HUES48 (cell line): ENCODE data around the gene YPEL5.
"Not testable (repeated sequence)": the region's sequence is repeated elsewhere in the genome, so short reads cannot be mapped to it uniquely, and the experiment has no call there.

Experiments
- H3K27ac ChIP-seq: one replicate; pipeline ENCODE4 v1.7.0; 2013; ENCODE audit warnings: low read depth, low read length, inconsistent platforms
- H3K27me3 ChIP-seq: 2 replicates; pipeline ENCODE4 v1.6.1; 2013; ENCODE audit warnings: mild to moderate bottlenecking, low read length; ENCODE audit not compliant: control insufficient read depth, insufficient read depth
- H3K36me3 ChIP-seq: 2 replicates; pipeline ENCODE4 v1.6.1; 2013; ENCODE audit warnings: low read length; ENCODE audit not compliant: control insufficient read depth, insufficient read depth
- H3K4me1 ChIP-seq: 2 replicates; pipeline ENCODE4 v1.6.1; 2013; ENCODE audit warnings: mild to moderate bottlenecking, low read length; ENCODE audit not compliant: control insufficient read depth, insufficient read depth
- H3K4me3 ChIP-seq: 2 replicates; pipeline ENCODE4 v1.5.1; 2013; ENCODE audit warnings: mild to moderate bottlenecking, low read depth, low read length
- H3K9ac ChIP-seq: 2 replicates; pipeline ENCODE4 v1.6.1; 2013; ENCODE audit warnings: mild to moderate bottlenecking, low read depth, low read length, moderate library complexity
- H3K9me3 ChIP-seq: 2 replicates; pipeline ENCODE4 v1.6.1; 2013; ENCODE audit warnings: low read length; ENCODE audit not compliant: control insufficient read depth, insufficient read depth

The YPEL5 gene

DNA sequence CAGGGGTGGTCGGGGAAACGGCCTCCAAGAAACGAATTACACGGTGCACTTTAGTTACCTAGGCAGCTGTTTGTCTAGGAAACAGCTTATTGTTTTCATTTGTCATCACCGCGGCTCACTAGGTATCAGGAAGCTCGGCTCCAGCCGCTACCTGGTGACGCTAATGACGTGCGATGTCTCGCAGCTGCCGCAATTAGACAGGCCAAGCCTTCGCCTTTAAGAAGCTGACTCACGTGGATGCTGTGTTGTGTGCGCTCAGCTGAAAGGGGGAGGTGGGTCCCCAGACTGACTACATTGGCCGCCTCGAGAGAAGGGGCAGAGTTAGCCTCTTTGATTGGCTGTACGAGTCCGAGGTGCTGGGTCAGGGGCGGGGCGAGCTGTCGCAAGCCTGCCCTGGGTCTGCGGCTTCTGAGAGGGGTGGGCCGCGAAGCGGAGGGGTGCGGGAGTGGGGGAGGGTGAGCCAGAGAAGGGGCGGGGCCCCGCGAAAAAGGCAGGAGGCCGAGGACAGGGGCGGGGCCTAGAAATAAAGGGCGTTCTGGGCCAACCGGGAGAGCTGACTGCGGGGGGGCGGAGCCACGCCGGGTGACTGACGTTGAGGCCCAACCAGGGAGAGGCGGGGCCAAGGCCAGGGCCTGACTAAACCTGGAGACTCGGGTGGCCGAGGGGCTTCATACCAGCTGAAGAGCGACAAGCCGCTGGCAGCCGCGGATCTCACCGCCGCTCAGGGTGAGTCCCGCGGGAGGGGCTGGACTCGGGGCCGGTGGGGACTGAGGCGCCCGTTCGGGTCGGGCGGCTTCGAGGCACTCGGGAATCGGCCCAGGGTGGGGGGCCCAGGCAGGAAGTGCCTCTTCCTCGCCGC is at the start of gene YPEL5:
Gene YPEL5, plus strand, starts transcription at position 671 of the 859 bp plus-strand sequence. CDS start 9,645 bp downstream, outside the sequence.
- Histone ChIP-seq H3K4me3 (peak within 1 kb of the TSS; percentile 84), H3K27me3 (0 out of 2 replicates have a peak, but pooled peaks cover 4% of the 10 kb centered on the region), H3K9ac (peak within 1 kb of the TSS; percentile 67; the same call in 1 of the 2 replicates), H3K9me3 (no peaks in the 10 kb centered on the region), H3K4me1 (peaks cover 37% of the 10 kb centered on the region), H3K27ac (peak within 1 kb of the TSS; percentile 95), H3K36me3 (no peaks in the 10 kb centered on the region)

DNA sequence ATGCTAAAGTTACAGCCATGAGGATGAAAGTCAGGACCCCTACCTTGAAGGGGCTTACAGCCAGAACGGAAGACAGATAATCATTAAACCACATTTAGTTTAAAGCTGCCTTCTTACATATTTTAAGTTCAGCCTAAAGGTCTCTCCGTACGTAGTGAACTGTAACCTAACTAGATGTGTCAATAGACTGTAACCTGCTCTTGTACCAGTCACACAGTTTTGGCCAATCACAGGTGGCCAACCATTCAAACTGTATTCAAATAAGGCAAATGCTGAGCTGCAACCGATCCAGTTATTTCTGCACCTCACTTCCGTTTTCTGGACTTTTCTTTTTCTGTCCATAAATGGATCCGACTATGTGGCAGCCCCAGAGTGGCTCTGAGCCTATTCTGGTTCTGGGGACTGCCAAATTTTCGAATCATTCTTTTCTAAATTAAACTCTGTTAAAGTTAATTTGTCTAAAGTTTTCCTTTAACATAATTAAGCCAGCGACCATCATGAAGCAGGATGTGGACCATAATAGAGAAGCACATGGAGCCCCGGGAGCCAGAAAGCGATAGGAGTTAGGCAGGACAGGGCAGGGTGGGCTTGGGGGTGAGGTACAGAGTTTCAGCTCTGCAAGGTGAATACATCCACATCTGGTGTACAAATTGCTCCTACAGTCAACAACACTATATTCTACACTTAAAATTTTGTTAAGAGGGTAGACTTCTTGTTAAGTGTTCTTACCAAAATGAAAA is 48.4 kb upstream of the YPEL5 start:
- Histone ChIP-seq H3K36me3 (no peaks in the 10 kb centered on the region), H3K4me3 (no peak overlapping the region), H3K27me3 (no peaks in the 10 kb centered on the region), H3K9ac (no peak overlapping the region), H3K27ac (no peak overlapping the region), H3K4me1 (no peaks in the 10 kb centered on the region), H3K9me3 (no peaks in the 10 kb centered on the region)

DNA sequence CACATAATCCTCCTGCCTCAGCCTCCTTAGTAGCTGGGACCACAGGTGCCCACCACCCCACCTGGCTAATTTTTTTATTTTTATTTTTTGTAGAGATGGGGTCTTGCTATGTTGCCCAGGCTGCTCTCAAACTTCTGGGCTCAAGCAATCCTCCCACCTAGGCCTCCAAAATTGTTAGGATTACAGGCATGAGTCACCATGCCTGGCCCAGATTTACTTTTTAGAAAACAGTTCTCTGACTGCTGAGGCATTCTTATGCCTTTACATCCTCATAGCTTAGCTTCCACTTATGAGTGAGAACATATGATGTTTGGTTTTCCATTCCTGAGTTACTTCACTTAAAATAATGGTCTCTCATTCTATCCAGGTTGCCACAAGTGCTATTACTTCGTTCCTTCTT is 47.4 kb upstream of the YPEL5 start:
- not testable (repeated sequence) for H3K27me3 ChIP-seq, H3K4me3 ChIP-seq, H3K9ac ChIP-seq, H3K4me1 ChIP-seq, H3K9me3 ChIP-seq, H3K36me3 ChIP-seq, H3K27ac ChIP-seq

DNA sequence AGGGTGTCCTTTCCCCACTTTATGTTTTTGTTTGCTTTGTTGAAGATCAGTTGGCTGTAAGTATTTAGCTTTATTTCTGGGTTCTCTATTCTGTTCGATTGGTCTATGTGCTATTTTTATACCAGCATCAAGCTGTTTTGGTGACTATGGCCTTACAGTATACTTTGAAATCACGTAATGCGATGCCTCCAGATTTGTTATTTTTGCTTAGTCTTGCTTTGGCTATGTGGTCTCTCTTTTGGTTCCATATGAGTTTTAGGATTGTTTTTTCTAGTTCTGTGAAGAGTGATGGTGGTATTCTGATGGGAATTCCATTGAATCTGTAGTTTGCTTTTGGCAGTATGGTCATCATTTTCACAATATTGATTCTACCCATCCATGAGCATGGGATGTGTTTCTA is 46.1 kb upstream of the YPEL5 start:
- H3K9ac ChIP-seq, H3K4me3 ChIP-seq, H3K27me3 ChIP-seq, H3K9me3 ChIP-seq, H3K4me1 ChIP-seq, H3K27ac ChIP-seq, H3K36me3 ChIP-seq: not testable (repeated sequence)

DNA sequence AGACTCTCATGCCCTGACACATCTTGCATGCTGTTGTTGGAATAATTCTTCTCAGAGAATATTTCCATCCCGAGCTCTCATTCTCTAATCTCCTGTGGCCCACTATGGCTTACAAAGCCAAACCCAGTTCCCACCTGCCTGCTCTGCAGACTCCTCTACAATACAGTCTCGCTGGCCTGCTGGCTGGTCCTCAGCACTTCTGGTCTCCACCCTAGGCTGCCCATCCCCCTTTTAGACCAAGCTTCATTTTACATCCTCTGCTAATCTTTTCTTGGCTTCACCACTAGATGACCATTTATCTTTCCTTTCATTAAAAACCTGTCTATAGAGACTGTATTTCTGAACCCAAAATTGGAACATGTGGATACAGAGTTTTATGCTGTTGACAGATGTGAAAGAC is 42.5 kb upstream of the YPEL5 start:
- Histone ChIP-seq H3K4me3 (no peak overlapping the region), H3K9me3 (no peaks in the 10 kb centered on the region), H3K9ac (no peak overlapping the region), H3K4me1 (no peaks in the 10 kb centered on the region), H3K27me3 (no peaks in the 10 kb centered on the region), H3K36me3 (no peaks in the 10 kb centered on the region), H3K27ac (no peak overlapping the region)

DNA sequence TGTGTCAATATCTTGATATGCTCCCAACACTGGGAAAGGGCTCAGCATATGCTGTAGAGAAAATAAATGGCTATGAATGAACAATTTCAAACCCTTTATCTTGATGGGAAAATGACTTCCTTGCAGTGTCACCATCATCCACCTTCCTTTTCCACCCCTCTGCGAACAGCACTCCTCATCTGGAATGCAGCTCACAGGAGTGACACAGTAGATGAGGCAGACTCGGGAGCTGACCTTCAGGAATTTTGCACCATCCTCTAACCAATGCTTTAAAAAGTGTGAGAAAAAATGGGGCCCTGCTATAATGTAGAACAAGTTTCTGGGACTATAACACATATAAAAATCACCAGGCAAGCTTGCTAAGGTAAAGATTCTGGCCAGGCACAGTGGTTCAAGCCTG is 41.3 kb upstream of the YPEL5 start:
- Histone ChIP-seq H3K9me3 (no peaks in the 10 kb centered on the region), H3K9ac (no peak overlapping the region), H3K27ac (no peak overlapping the region), H3K4me1 (no peaks in the 10 kb centered on the region), H3K4me3 (no peak overlapping the region), H3K36me3 (no peaks in the 10 kb centered on the region), H3K27me3 (no peaks in the 10 kb centered on the region)

DNA sequence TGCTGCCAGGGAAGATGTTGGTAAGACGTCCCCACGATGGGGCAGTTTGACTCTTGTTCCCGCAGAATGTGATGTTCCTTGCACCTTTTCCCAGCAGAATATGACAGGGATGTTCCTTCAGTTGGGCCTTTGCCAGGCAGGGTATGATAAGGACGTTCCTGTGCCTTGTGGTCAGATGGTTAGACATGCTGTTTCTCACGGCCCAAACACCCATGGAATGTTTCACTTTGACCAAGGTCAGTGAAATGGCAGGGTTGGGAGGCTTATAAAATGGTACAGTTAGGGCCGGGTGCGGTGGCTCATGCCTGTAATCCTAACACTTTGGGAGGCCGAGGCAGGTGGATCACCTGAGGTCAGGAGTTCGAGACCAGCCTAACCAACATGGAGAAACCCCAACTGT is 40.3 kb upstream of the YPEL5 start:
- Histone ChIP-seq H3K27me3 (no peaks in the 10 kb centered on the region), H3K4me3 (no peak overlapping the region), H3K9me3 (no peaks in the 10 kb centered on the region), H3K9ac (no peak overlapping the region), H3K4me1 (no peaks in the 10 kb centered on the region), H3K27ac (no peak overlapping the region), H3K36me3 (no peaks in the 10 kb centered on the region)

DNA sequence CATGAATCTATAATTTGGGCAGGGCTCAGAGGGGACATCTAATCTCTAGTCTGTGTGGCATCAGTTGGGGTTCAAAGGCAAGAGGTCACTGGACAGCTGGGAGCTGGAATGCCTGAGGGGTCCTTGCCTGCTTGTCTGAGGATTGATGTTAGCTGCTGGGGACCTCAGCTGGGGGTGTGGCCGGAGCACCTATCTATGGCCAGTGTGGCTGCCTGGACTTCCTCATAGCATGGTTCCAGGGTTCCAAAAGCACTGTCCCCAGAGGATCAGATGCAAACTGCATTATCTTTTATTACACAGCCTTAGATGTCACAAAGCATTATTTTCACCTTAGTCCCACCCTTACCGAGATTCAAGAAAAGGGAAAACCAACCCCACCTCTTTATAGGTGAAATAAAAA is 38.6 kb upstream of the YPEL5 start:
- no peaks in the 10 kb centered on the region for H3K9me3 ChIP-seq
- H3K4me3 ChIP-seq: no peak overlapping the region
- H3K9ac ChIP-seq: no peak overlapping the region
- no peaks in the 10 kb centered on the region for H3K4me1 ChIP-seq
- H3K27ac ChIP-seq: no peak overlapping the region
- no peaks in the 10 kb centered on the region for H3K27me3 ChIP-seq
- H3K36me3 ChIP-seq: no peaks in the 10 kb centered on the region

DNA sequence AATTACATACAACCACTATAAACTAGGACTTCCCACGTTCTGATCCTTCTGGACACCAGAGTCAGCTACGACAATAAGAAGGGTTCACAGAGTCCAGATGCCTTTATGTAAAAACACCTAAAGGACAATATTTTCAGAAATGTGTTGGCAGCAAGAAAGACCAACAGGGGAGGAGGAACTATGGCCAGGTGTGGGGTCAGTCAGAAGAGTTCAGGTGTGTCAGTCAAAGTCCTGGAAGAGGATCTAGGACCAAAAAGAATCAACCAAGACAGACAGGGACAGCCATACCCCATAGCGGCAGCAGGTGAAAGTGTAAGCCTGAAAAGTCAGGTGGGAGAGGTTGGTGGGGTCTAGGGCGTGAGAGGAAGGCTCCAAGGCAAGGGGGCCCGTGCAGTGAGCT is 38.0 kb upstream of the YPEL5 start:
- no peaks in the 10 kb centered on the region for H3K9me3 ChIP-seq
- H3K27me3 ChIP-seq: no peaks in the 10 kb centered on the region
- H3K4me3 ChIP-seq: no peak overlapping the region
- no peak overlapping the region for H3K27ac ChIP-seq
- H3K4me1 ChIP-seq: no peaks in the 10 kb centered on the region
- no peak overlapping the region for H3K9ac ChIP-seq
- H3K36me3 ChIP-seq: no peaks in the 10 kb centered on the region

DNA sequence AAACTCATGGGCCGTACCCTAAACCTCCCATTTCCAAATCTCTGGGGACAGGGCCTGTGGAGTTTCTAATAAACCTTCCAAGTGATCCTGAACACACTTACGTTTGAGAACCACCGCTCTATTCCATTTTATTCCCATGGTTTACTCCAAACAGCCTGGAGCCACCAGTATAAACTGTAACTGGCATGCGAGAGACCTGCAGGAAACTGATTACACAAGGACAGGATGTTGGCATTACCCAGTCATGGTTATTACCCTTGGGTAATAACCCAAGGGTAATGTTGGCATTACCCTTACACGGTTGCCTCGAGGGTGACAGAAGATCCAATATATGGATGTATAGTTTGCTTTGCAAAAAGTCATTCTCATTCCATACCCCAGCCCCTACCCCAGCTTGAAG is 37.0 kb upstream of the YPEL5 start:
- H3K27me3 ChIP-seq: no peaks in the 10 kb centered on the region
- no peak overlapping the region for H3K4me3 ChIP-seq
- H3K9ac ChIP-seq: no peak overlapping the region
- no peaks in the 10 kb centered on the region for H3K36me3 ChIP-seq
- no peaks in the 10 kb centered on the region for H3K4me1 ChIP-seq
- H3K27ac ChIP-seq: no peak overlapping the region
- no peaks in the 10 kb centered on the region for H3K9me3 ChIP-seq

DNA sequence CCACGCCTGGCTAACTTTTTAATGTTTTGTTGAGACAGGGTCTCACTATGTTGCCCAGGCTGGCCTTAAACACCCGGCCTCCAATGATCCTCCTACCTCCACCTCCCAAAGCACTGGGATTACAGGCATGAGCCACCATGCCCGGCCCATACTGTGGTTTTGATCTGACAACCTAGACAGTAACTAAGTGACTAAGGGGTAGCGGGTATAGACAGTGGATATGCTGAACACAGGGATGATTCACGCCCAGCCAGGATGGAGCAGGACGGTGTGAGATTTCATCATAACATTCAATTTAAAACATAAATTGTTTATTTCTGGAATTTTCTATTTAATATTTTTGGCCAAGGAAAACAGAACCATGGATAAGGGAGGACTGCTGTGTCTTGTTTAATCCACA is 36.0 kb upstream of the YPEL5 start:
- H3K27me3 ChIP-seq: no peaks in the 10 kb centered on the region
- no peaks in the 10 kb centered on the region for H3K9me3 ChIP-seq
- H3K36me3 ChIP-seq: no peaks in the 10 kb centered on the region
- H3K9ac ChIP-seq: no peak overlapping the region
- no peak overlapping the region for H3K27ac ChIP-seq
- peaks cover 5% of the 10 kb centered on the region for H3K4me1 ChIP-seq
- H3K4me3 ChIP-seq: no peak overlapping the region
